Stimulated activated naive CD8-positive, alpha-beta T cell treated with anti-CD3 and anti-CD28 coated beads, Interleukin-15, amount 100 ng/mL, for 72 hours (primary cell): Measurements from ENCODE around the gene JAKMIP3.
A peak's percentile ranks its signal among the peaks of the same experiment; 100 is the strongest.

Source experiments
- ATAC-seq: fragments of 150-1000 bp; cut with Tn5 transposase; 2 replicates; pipeline ENCODE4 v1.10.0; 2021; ENCODE audit warnings: mild to moderate bottlenecking, moderate library complexity
- DNase-seq, 2 donors: peaks; one replicate each; pipeline ENCODE4 v3.0.0; 2021 to 2022
- H3K27ac Mint-ChIP-seq, 2 donors: one replicate each; pipeline ENCODE4 v1.8.0; 2022; ENCODE audit warnings: mild to moderate bottlenecking in 2 of 2, mixed read lengths in 2 of 2, moderate library complexity in 2 of 2
- H3K27me3 Mint-ChIP-seq: one replicate; pipeline ENCODE4 v1.8.0; 2022; ENCODE audit warnings: mixed read lengths
- H3K4me1 Mint-ChIP-seq: one replicate; pipeline ENCODE4 v1.8.0; 2022; ENCODE audit warnings: mild to moderate bottlenecking, mixed read lengths
- H3K4me3 Mint-ChIP-seq, 2 donors: one replicate each; pipeline ENCODE4 v1.8.0; 2022; ENCODE audit warnings: mild to moderate bottlenecking in 2 of 2, mixed read lengths in 2 of 2, moderate library complexity in 1 of 2
- H3K9me3 Mint-ChIP-seq, 2 donors: one replicate each; pipeline ENCODE4 v1.8.0; 2022; ENCODE audit warnings: mixed read lengths in 2 of 2

Gene JAKMIP3

GRCh38 chr10:132036887-132037675 is 28.7 kb upstream of the JAKMIP3 start:
- DNase-seq, result no peak
- Mint-ChIP-seq H3K27ac (no peak overlapping the region), H3K27me3 (peaks cover 84% of the 10 kb centered on the region), H3K4me1 (peaks cover 18% of the 10 kb centered on the region), H3K9me3 (no peaks in the 10 kb centered on the region), H3K4me3 (peak overlapping the region; percentile 58 to 67)
- ATAC-seq, result peak; percentile 60

DNA sequence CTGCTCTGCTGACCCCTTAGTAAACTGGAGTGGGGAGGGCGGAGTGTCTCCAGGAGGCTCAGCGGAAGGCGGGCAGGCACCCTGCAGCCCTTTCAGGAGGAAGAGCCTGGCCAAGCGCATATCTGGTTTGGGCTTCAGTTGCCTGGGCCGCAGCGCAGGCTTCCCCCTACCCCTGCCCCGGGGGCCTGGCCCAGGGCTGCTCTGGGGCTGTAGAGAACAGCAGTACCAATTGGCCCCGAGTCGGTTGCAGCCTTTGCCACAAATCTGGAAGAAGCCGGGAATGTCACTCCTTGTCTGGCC is 28.1 kb upstream of the JAKMIP3 start:
- Mint-ChIP-seq H3K9me3 (no peaks in the 10 kb centered on the region), H3K27me3 (peaks cover 87% of the 10 kb centered on the region), H3K4me3 (no peak overlapping the region), H3K27ac (no peak overlapping the region), H3K4me1 (peaks cover 18% of the 10 kb centered on the region)
- DNase-seq (no peak), ATAC-seq (no peak)

DNA sequence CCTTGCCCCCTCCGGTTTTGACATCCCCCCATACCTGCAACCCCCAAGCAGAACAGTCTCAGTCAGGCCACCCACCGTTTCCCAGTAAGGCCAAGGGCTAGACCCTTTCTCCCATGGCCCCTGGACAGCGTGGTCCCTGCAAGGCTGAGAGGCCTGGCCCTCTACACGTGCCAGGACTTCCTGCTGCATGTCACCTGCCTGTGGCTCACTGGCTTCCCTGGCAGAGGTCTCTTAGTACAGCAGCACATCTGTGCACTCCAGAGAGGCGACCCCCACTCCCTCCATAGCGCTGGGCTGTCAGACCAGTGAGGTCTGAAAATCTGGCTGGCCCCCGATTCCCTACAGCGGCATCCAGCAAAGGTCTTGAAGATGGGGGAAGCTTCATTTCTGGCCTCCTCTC is 26.4 kb upstream of the JAKMIP3 start:
- Mint-ChIP-seq H3K27me3 (peaks cover 79% of the 10 kb centered on the region), H3K27ac (no peak overlapping the region), H3K4me1 (peaks cover 18% of the 10 kb centered on the region), H3K4me3 (no peak overlapping the region), H3K9me3 (no peaks in the 10 kb centered on the region)
- ATAC-seq (no peak), DNase-seq (no peak)

- Mint-ChIP-seq H3K27ac (peak overlapping the region in 1 of 2 donors; percentile 65), H3K4me1 (peaks cover 18% of the 10 kb centered on the region), H3K27me3 (peaks cover 79% of the 10 kb centered on the region), H3K4me3 (no peak overlapping the region), H3K9me3 (no peaks in the 10 kb centered on the region)
- DNase-seq (no peak), ATAC-seq (no peak)
Observed at GRCh38 chr10:132040046-132040445, 25.7 kb upstream of the JAKMIP3 start.

DNA sequence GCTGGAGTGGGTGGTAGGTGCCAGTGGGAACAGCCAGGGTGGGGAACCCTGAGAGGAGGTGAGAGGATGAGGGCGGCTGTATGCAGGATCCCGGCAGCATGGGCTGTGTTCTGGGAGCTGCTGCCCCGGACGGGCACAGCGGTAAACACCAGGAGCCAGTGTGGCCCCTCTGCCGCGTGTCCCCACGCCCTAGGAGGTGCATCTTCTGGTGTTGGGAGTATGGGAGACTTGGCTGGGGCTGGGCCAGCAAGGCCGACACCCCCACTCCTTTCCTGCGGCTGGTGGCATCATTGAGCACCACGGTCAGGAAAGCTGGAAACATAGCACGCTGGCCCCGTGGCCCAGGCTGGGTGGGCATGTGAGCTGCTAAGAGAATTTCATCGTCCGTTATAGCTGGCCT is 24.4 kb upstream of the JAKMIP3 start:
- peaks cover 7% of the 10 kb centered on the region for H3K4me1 Mint-ChIP-seq
- ATAC-seq, result no peak
- no peaks in the 10 kb centered on the region for H3K9me3 Mint-ChIP-seq
- H3K27me3 Mint-ChIP-seq, result peaks cover 72% of the 10 kb centered on the region
- no peak overlapping the region for H3K4me3 Mint-ChIP-seq
- no peak for DNase-seq
- H3K27ac Mint-ChIP-seq, result no peak overlapping the region

DNA sequence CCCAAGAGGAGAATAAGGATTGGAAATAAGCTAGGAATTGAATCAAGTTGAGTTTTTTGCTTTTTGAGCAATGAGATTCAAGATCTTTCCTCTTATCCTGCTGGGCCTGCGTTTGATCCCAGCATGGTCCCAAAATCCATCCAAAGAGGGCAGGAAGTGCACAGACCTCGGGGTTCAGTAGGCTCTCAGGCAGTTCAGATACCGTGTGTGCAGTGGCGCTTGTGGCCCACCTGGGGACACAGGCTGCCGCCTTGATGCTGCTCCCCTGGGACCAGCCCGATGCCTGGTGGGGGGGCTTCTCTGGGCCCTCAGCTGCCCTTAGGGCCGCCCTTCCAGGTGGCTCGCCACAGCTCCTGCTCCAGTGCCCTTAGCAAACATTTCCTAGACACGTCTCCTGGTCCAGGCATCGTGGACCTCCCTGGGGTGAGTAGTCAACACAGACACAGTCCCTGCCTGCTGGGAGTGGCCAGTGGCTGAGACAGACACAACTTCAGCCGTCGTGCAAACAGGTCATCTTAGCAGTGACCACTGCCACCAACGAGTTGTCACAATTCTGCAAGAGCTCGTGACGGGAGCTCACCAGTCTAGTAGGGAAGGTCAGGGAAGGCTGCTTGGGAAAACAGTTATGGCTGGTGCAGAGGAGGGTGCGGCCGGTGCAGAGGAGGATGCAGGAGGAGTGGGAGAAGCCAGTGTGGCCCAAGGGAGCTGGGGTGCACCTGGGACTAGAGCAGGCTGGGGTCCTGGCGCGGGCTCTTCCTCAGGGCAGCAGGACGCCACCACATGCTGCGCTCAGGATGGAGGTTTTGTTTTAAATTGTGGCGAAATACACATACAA is 21.7 kb upstream of the JAKMIP3 start:
- H3K27ac Mint-ChIP-seq, result no peak overlapping the region
- H3K4me1 Mint-ChIP-seq, result no peaks in the 10 kb centered on the region
- H3K27me3 Mint-ChIP-seq, result peaks cover 47% of the 10 kb centered on the region
- no peak for ATAC-seq
- no peak overlapping the region for H3K4me3 Mint-ChIP-seq
- no peak for DNase-seq
- H3K9me3 Mint-ChIP-seq, result no peaks in the 10 kb centered on the region

DNA sequence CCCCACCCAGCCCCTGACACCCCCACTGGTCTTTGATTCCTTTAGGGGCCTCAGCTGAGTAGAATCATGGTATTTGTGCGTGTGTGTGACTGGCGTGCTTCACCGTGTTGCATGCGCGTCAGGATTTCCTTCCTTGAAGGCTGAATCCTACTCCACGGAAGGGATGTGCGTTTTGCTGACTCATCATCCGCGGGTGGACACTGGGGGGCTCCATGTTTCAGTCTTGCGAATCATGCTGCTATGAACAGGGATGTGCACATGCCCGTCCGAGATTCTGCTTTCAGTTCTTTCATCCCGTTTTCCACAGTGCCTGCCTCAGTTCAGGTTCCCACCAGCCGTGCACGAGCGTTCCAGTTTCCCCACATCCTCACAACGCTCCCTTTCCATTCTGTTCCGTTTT is 20.9 kb upstream of the JAKMIP3 start:
- Mint-ChIP-seq H3K27me3 (peaks cover 43% of the 10 kb centered on the region), H3K27ac (peak overlapping the region in 1 of 2 donors; percentile 87), H3K4me3 (no peak overlapping the region)

GRCh38 chr10:132045324-132045723 is 20.4 kb upstream of the JAKMIP3 start:
- ATAC-seq, result no peak
- Mint-ChIP-seq H3K4me3 (no peak overlapping the region), H3K9me3 (no peaks in the 10 kb centered on the region), H3K4me1 (no peaks in the 10 kb centered on the region), H3K27ac (no peak overlapping the region), H3K27me3 (peaks cover 44% of the 10 kb centered on the region)
- no peak for DNase-seq

More for the DNA sequence above, 20.9 kb upstream of the JAKMIP3 start:
- no peaks in the 10 kb centered on the region for H3K9me3 Mint-ChIP-seq
- DNase-seq, result no peak
- H3K4me1 Mint-ChIP-seq, result no peaks in the 10 kb centered on the region
- no peak for ATAC-seq

- Mint-ChIP-seq H3K4me3 (no peak overlapping the region), H3K27me3 (peaks cover 28% of the 10 kb centered on the region), H3K4me1 (no peaks in the 10 kb centered on the region), H3K27ac (no peak overlapping the region), H3K9me3 (peaks cover 8 to 9% of the 10 kb centered on the region in 2 donors)
- peak; percentile 42 for ATAC-seq
- no peak for DNase-seq
Observed at GRCh38 chr10:132047575-132048293, 18.0 kb upstream of the JAKMIP3 start.

DNA sequence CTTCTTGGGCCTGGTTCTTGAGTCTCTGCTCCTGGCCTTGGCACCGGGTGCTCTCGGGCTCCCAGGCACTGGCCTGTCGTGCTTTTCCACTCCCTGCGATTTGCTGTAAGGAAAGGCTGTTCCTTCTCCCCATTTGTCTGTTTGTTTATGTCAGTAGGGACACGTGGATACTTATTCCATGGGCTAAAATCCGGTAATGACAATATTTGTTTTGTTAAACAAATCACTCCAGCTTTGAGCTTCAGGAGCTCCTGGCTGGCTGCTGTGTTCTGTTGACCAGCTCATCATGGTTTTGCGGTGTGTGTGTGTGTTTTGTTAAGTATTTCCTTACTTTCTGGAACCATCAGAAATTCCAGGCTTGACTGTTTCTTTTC is 17.5 kb upstream of the JAKMIP3 start:
- no peak for DNase-seq
- Mint-ChIP-seq H3K4me1 (no peaks in the 10 kb centered on the region), H3K9me3 (peaks cover 13 to 15% of the 10 kb centered on the region in 2 donors), H3K4me3 (no peak overlapping the region), H3K27me3 (peaks cover 28% of the 10 kb centered on the region), H3K27ac (no peak overlapping the region)
- no peak for ATAC-seq

GRCh38 chr10:132050191-132050590 is 15.6 kb upstream of the JAKMIP3 start:
- DNase-seq (no peak), ATAC-seq (no peak)
- Mint-ChIP-seq H3K9me3 (peaks cover 13 to 28% of the 10 kb centered on the region in 2 donors), H3K27ac (no peak overlapping the region), H3K4me1 (no peaks in the 10 kb centered on the region), H3K4me3 (no peak overlapping the region), H3K27me3 (peaks cover 26% of the 10 kb centered on the region)

- DNase-seq (no peak), ATAC-seq (no peak)
- Mint-ChIP-seq H3K4me3 (no peak overlapping the region), H3K27me3 (peaks cover 31% of the 10 kb centered on the region), H3K4me1 (no peaks in the 10 kb centered on the region), H3K27ac (no peak overlapping the region), H3K9me3 (peaks cover 13 to 28% of the 10 kb centered on the region in 2 donors)
Observed at GRCh38 chr10:132052124-132052523, 13.6 kb upstream of the JAKMIP3 start.

GRCh38 chr10:132054564-132054963 is 11.2 kb upstream of the JAKMIP3 start:
- ATAC-seq (no peak), DNase-seq (no peak)
- Mint-ChIP-seq H3K27ac (no peak overlapping the region), H3K9me3 (peaks cover 13 to 28% of the 10 kb centered on the region in 2 donors), H3K4me1 (no peaks in the 10 kb centered on the region), H3K4me3 (no peak overlapping the region), H3K27me3 (peaks cover 44% of the 10 kb centered on the region)

- ATAC-seq, result no peak
- Mint-ChIP-seq H3K4me3 (no peak overlapping the region), H3K27me3 (peaks cover 47% of the 10 kb centered on the region), H3K4me1 (no peaks in the 10 kb centered on the region), H3K27ac (no peak overlapping the region), H3K9me3 (peaks cover 13 to 28% of the 10 kb centered on the region in 2 donors)
- DNase-seq, result no peak
Observed at GRCh38 chr10:132055616-132056015, 10.1 kb upstream of the JAKMIP3 start.

DNA sequence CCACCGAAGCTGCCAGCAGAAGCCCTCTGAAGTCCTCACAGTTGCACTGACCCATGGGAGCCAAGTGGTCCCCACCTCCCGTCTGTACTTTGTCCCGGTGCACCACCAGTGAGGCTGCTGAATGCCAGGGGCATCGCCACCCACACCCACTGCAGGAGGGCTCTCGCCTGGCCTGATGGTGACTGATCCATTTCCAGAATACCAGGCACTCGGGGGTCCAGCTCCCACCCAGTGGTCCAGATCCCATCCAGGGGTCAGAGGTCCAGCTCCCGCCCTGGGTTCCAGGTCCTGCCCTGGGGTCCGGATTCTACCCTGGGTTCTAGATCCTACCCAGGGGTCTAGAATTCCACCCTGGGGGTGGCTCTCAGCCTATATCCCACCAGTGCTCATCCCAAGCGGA is 9.1 kb upstream of the JAKMIP3 start:
- peaks cover 13 to 28% of the 10 kb centered on the region in 2 donors for H3K9me3 Mint-ChIP-seq
- no peak overlapping the region for H3K27ac Mint-ChIP-seq
- no peak overlapping the region for H3K4me3 Mint-ChIP-seq
- no peak for DNase-seq
- ATAC-seq, result no peak
- H3K27me3 Mint-ChIP-seq, result peaks cover 56% of the 10 kb centered on the region
- no peaks in the 10 kb centered on the region for H3K4me1 Mint-ChIP-seq

- no peaks in the 10 kb centered on the region for H3K4me1 Mint-ChIP-seq
- no peak overlapping the region for H3K27ac Mint-ChIP-seq
- ATAC-seq (no peak), DNase-seq (no peak)
- H3K9me3 Mint-ChIP-seq, result peaks cover 10 to 23% of the 10 kb centered on the region in 2 donors
- no peak overlapping the region for H3K4me3 Mint-ChIP-seq
- H3K27me3 Mint-ChIP-seq, result peaks cover 62% of the 10 kb centered on the region
Observed at GRCh38 chr10:132057191-132057681, 8.5 kb upstream of the JAKMIP3 start.
